CD4-positive, alpha-beta T cell treated with Interleukin-4 for 4 hours (primary cell): Measurements from ENCODE around the gene FKTN.

ENCODE experiments used
- DNase-seq: peaks from one replicate; pipeline ENCODE4 v3.0.0-alpha.2; 2020

The FKTN gene

GRCh38 chr9:105679257-105680022 lies 121.5 kb downstream of the FKTN start:
- DNase-seq = no peak

GRCh38 chr9:105681313-105681712 lies 123.4 kb downstream of the FKTN start:
- no peak for DNase-seq

- no peak for DNase-seq
Measured at GRCh38 chr9:105681724-105682123, 123.8 kb downstream of the FKTN start.

- no peak for DNase-seq
Measured at GRCh38 chr9:105683688-105684275, 125.9 kb downstream of the FKTN start.

GRCh38 chr9:105686936-105687335 lies 129.0 kb downstream of the FKTN start:
- no peak for DNase-seq
